HepG2 (cell line): ENCODE measurements around the gene CACNA1G. TPM values are rescaled to one million over a fixed set of nuclear protein-coding genes. Genes with fewer than 3 reads are reported as not detected.

Experiments
- HNF4G ChIP-seq, 2 experiments: sonication (generic) in 1 of 2; formaldehyde crosslinking in 1 of 2; IDR thresholded peaks; 2 replicates each; pipeline versions ENCODE4 v1.4.0 to v1.6.1; 2011 to 2020; ENCODE audit warnings: borderline replicate concordance in 2 of 2, low read depth in 2 of 2, mild to moderate bottlenecking in 2 of 2, low read length in 1 of 2, missing genetic modification reagents in 1 of 2, moderate library complexity in 1 of 2
- HNRNPH1 ChIP-seq: fragments of 200-400 bp; formaldehyde crosslinking; optimal IDR thresholded peaks from 2 replicates; pipeline ENCODE3; 2017; ENCODE audit warnings: mild to moderate bottlenecking, low read depth, low read length
- HNRNPUL1 ChIP-seq: fragments of 200-400 bp; formaldehyde crosslinking; IDR thresholded peaks from 2 replicates; pipeline ENCODE4 v1.6.1; 2017; ENCODE audit warnings: low read depth, mild to moderate bottlenecking, low read length, moderate library complexity
- NFYC ChIP-seq: IDR thresholded peaks from 2 replicates; pipeline ENCODE4 v1.6.1; 2016; ENCODE audit warnings: missing genetic modification reagents, missing compliant biosample characterization
- RBM22 ChIP-seq: fragments of 200-400 bp; formaldehyde crosslinking; optimal IDR thresholded peaks from 2 replicates; pipeline ENCODE3; 2017; ENCODE audit warnings: mild to moderate bottlenecking, low read length, moderate library complexity
- SCMH1 ChIP-seq: sonication (generic); formaldehyde crosslinking; IDR thresholded peaks from 2 replicates; pipeline ENCODE4 v1.9.0; 2021; ENCODE audit warnings: missing genetic modification reagents, mild to moderate bottlenecking, borderline replicate concordance
- THYN1 ChIP-seq: sonication (generic); formaldehyde crosslinking; IDR thresholded peaks from 2 replicates; pipeline ENCODE4 v1.8.1; 2023; ENCODE audit warnings: low read depth, mild to moderate bottlenecking, moderate library complexity, missing genetic modification reagents, borderline replicate concordance
- ZFP1 ChIP-seq: IDR thresholded peaks from 2 replicates; pipeline ENCODE4 v1.6.1; 2016
- ZNF329 ChIP-seq: sonication (generic); formaldehyde crosslinking; IDR thresholded peaks from 2 replicates; pipeline ENCODE4 v1.9.0; 2021; ENCODE audit warnings: low read depth, mild to moderate bottlenecking, missing genetic modification reagents
- ZNF841 ChIP-seq: sonication (generic); formaldehyde crosslinking; IDR thresholded peaks from 2 replicates; pipeline ENCODE4 v1.8.1; 2023; ENCODE audit warnings: missing genetic modification reagents, borderline replicate concordance
- ZNF883 ChIP-seq: sonication (generic); formaldehyde crosslinking; IDR thresholded peaks from 2 replicates; pipeline ENCODE4 v1.5.1; 2020; ENCODE audit warnings: mild to moderate bottlenecking, missing genetic modification reagents; ENCODE audit errors: not compliant biosample characterization
- ZSCAN30 ChIP-seq: sonication (generic); formaldehyde crosslinking; IDR thresholded peaks from 2 replicates; pipeline ENCODE4 v1.5.0; 2020; ENCODE audit warnings: mild to moderate bottlenecking, missing genetic modification reagents
- polyA plus RNA-seq, 8 experiments: library from polyadenylated mRNA; depleted of rRNA in 3 of 8; stranded (reverse) in 7 of 8; unstranded in 1 of 8; fragments of >200 nt; fragmentation: Illumina TruSeq in 4 of 8; extraction: Trizol in 4 of 8; gene quantifications; 2 replicates each; pipeline versions ENCODE4 v1.2.1 to v1.2.3, GENCODE V29; 2011 to 2016; ENCODE audit warnings: low read depth in 4 of 8, missing spikeins in 1 of 8, mixed read lengths in 1 of 8; ENCODE audit not compliant: insufficient read depth in 1 of 8
- total RNA-seq, 5 experiments: library from RNA; depleted of rRNA; stranded (reverse); fragments of >200 nt; fragmentation: Illumina TruSeq; extraction: Trizol; gene quantifications; 2 replicates each; pipeline ENCODE4 v1.2.3, GENCODE V29; 2016; ENCODE audit warnings: low read depth in 1 of 5
- TF ChIP-seq, protein P1 (sequence below): sonication (generic); formaldehyde crosslinking; IDR thresholded peaks from 2 replicates; pipeline ENCODE4 v1.5.1; 2020; ENCODE audit warnings: missing genetic modification reagents, mild to moderate bottlenecking, borderline replicate concordance
- TF ChIP-seq, protein P2 (sequence below): sonication (generic); formaldehyde crosslinking; IDR thresholded peaks from 2 replicates; pipeline ENCODE4 v1.4.0; 2020; ENCODE audit warnings: missing genetic modification reagents
- TF ChIP-seq, protein P3 (sequence below): sonication (generic); formaldehyde crosslinking; IDR thresholded peaks from 2 replicates; pipeline ENCODE4 v1.4.0; 2020; ENCODE audit warnings: missing genetic modification reagents
- TF ChIP-seq, protein P4 (sequence below): sonication (generic); formaldehyde crosslinking; IDR thresholded peaks from 2 replicates; pipeline ENCODE4 v1.4.0; 2020; ENCODE audit warnings: missing genetic modification reagents
- TF ChIP-seq, protein P5 (sequence below): IDR thresholded peaks from 2 replicates; pipeline ENCODE4 v1.6.1; 2018; ENCODE audit warnings: missing genetic modification reagents, mild to moderate bottlenecking, missing compliant biosample characterization
- TF ChIP-seq, protein P6 (sequence below): IDR thresholded peaks from 2 replicates; pipeline ENCODE4 v1.6.1; 2016; ENCODE audit warnings: low read depth, control low read depth

Gene CACNA1G
- total and polyA plus RNA-seq, 2 of the 13 experiments (the other 11 are each of a cell fraction or from before 2014, with no cell fraction given): 0.02 TPM; not detected in 1

DNA sequence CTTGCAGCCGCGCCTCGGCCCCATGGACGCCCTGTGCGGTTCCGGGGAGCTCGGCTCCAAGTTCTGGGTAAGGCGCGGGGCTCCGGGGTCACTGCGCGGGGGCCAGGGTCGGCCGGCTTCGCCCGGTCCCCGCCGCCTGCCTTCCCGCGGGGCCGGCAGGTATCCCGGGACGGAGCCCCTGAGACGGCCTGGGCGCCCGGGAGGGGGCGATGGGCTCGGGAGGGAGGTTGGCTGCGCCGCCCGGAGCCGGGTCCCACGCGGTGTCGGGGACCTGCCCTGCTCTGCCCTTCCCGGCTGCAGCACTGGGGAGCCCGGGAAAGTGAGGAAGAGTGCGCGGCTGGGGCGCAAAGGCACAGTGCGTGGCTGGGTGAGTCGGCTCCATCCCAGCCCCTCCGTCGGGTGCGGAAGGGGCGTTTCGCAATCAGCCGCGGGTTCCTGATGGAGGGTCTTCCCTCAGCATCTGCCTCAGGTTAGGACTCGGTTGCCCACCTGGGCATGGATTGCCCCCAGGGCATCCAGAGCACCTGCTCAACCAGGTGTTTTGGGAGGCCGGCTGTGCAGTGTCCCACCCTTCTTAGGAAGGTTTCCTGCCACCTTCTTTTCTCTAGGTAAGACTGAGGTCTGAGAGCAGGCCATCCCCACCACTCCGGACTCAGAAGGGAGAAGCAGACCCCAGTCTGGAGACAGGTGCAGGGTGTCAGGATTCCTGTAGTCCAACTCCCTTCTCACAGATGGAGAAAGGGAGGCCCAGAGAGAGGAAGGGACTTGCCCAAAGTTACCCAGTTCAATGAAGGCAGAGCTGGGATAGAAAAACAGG lies 74.6 kb downstream of the CACNA1G start (continued):
- TF ChIP-seq, protein P1, sequence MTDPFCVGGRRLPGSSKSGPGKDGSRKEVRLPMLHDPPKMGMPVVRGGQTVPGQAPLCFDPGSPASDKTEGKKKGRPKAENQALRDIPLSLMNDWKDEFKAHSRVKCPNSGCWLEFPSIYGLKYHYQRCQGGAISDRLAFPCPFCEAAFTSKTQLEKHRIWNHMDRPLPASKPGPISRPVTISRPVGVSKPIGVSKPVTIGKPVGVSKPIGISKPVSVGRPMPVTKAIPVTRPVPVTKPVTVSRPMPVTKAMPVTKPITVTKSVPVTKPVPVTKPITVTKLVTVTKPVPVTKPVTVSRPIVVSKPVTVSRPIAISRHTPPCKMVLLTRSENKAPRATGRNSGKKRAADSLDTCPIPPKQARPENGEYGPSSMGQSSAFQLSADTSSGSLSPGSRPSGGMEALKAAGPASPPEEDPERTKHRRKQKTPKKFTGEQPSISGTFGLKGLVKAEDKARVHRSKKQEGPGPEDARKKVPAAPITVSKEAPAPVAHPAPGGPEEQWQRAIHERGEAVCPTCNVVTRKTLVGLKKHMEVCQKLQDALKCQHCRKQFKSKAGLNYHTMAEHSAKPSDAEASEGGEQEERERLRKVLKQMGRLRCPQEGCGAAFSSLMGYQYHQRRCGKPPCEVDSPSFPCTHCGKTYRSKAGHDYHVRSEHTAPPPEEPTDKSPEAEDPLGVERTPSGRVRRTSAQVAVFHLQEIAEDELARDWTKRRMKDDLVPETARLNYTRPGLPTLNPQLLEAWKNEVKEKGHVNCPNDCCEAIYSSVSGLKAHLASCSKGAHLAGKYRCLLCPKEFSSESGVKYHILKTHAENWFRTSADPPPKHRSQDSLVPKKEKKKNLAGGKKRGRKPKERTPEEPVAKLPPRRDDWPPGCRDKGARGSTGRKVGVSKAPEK (CRISPR knock-in tag): no peak
- TF ChIP-seq, protein P2, sequence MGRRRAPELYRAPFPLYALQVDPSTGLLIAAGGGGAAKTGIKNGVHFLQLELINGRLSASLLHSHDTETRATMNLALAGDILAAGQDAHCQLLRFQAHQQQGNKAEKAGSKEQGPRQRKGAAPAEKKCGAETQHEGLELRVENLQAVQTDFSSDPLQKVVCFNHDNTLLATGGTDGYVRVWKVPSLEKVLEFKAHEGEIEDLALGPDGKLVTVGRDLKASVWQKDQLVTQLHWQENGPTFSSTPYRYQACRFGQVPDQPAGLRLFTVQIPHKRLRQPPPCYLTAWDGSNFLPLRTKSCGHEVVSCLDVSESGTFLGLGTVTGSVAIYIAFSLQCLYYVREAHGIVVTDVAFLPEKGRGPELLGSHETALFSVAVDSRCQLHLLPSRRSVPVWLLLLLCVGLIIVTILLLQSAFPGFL (CRISPR knock-in tag): no peak
- TF ChIP-seq ZSCAN30 (CRISPR knock-in tag): no peak
- no peak for TF ChIP-seq ZNF841
- no peak for TF ChIP-seq HNRNPUL1
- no peak for TF ChIP-seq RBM22
- TF ChIP-seq NFYC (CRISPR knock-in tag): no peak
- TF ChIP-seq ZNF329: no peak
- TF ChIP-seq, protein P3, sequence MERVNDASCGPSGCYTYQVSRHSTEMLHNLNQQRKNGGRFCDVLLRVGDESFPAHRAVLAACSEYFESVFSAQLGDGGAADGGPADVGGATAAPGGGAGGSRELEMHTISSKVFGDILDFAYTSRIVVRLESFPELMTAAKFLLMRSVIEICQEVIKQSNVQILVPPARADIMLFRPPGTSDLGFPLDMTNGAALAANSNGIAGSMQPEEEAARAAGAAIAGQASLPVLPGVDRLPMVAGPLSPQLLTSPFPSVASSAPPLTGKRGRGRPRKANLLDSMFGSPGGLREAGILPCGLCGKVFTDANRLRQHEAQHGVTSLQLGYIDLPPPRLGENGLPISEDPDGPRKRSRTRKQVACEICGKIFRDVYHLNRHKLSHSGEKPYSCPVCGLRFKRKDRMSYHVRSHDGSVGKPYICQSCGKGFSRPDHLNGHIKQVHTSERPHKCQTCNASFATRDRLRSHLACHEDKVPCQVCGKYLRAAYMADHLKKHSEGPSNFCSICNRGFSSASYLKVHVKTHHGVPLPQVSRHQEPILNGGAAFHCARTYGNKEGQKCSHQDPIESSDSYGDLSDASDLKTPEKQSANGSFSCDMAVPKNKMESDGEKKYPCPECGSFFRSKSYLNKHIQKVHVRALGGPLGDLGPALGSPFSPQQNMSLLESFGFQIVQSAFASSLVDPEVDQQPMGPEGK (CRISPR knock-in tag): no peak
- no peak; the same call in 1 of the 2 replicates for TF ChIP-seq HNF4G (IDR thresholded peaks at IDR 0.05; ENCODE audit: borderline replicate concordance, low read depth, low read length)
- TF ChIP-seq HNF4G (CRISPR knock-in tag; IDR thresholded peaks at IDR 0.05; ENCODE audit: borderline replicate concordance, low read depth): no peak
- TF ChIP-seq HNRNPH1: no peak
- TF ChIP-seq THYN1 (CRISPR knock-in tag): no peak
- TF ChIP-seq ZNF883: no peak
- no peak for TF ChIP-seq SCMH1 (CRISPR knock-in tag)
- TF ChIP-seq, protein P4, sequence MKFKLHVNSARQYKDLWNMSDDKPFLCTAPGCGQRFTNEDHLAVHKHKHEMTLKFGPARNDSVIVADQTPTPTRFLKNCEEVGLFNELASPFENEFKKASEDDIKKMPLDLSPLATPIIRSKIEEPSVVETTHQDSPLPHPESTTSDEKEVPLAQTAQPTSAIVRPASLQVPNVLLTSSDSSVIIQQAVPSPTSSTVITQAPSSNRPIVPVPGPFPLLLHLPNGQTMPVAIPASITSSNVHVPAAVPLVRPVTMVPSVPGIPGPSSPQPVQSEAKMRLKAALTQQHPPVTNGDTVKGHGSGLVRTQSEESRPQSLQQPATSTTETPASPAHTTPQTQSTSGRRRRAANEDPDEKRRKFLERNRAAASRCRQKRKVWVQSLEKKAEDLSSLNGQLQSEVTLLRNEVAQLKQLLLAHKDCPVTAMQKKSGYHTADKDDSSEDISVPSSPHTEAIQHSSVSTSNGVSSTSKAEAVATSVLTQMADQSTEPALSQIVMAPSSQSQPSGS (CRISPR knock-in tag): no peak
- TF ChIP-seq ZFP1 (CRISPR knock-in tag): no peak
- TF ChIP-seq, protein P5, sequence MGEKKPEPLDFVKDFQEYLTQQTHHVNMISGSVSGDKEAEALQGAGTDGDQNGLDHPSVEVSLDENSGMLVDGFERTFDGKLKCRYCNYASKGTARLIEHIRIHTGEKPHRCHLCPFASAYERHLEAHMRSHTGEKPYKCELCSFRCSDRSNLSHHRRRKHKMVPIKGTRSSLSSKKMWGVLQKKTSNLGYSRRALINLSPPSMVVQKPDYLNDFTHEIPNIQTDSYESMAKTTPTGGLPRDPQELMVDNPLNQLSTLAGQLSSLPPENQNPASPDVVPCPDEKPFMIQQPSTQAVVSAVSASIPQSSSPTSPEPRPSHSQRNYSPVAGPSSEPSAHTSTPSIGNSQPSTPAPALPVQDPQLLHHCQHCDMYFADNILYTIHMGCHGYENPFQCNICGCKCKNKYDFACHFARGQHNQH: no peak
- TF ChIP-seq, protein P6, sequence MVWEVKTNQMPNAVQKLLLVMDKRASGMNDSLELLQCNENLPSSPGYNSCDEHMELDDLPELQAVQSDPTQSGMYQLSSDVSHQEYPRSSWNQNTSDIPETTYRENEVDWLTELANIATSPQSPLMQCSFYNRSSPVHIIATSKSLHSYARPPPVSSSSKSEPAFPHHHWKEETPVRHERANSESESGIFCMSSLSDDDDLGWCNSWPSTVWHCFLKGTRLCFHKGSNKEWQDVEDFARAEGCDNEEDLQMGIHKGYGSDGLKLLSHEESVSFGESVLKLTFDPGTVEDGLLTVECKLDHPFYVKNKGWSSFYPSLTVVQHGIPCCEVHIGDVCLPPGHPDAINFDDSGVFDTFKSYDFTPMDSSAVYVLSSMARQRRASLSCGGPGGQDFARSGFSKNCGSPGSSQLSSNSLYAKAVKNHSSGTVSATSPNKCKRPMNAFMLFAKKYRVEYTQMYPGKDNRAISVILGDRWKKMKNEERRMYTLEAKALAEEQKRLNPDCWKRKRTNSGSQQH (CRISPR knock-in tag): no peak
